GM12878 (cell line): Measurements from ENCODE around the gene PLD4. TPM values are rescaled to one million over a fixed set of nuclear protein-coding genes. Genes with fewer than 3 reads are reported as not detected.

ENCODE experiments used
- ATAC-seq: fragments of 200-7000 bp; cut with Tn5 transposase; 3 replicates; pipeline ENCODE4 v1.9.1; 2020; ENCODE audit warnings: mild to moderate bottlenecking, moderate library complexity
- BruUV-seq: library from RNA; stranded (reverse); fragments of 400-500 nt; replicated peaks from 2 replicates; lab custom pipeline; 2021; lab: Mats Ljungman, UMichigan
- CTCF ChIA-PET: fragments of 300-600 bp; sonication (Branson Sonifier 250); formaldehyde crosslinking; extraction: SDS; loops from one replicate; lab custom pipeline; 2021; ENCODE audit warnings: inconsistent platforms; lab: Yijun Ruan, JAX
- POLR2A ChIA-PET: fragments of 350-600 bp; formaldehyde crosslinking; extraction: SDS; loops from one replicate; lab custom pipeline; 2021; ENCODE audit warnings: inconsistent platforms; lab: Charles Lee
- RAD21 ChIA-PET: fragments of 300-600 bp; sonication (Branson Sonifier 250); formaldehyde crosslinking; loops from one replicate; lab custom pipeline; 2023; ENCODE audit warnings: antibody characterized with exemption; ENCODE audit not compliant: unreplicated experiment; lab: Charles Lee
- SMC1A ChIA-PET: fragments of 300-600 bp; sonication (Branson Sonifier 250); formaldehyde crosslinking; loops from one replicate; lab custom pipeline; 2023; ENCODE audit not compliant: unreplicated experiment, uncharacterized antibody; lab: Charles Lee
- DNase-seq: peaks from one replicate; pipeline ENCODE4 v3.0.0-alpha.2; 2011; ENCODE audit warnings: low read depth, low spot score
- FAIRE-seq: peaks from 3 replicates; lab custom pipeline; 2011; peaks lifted over from hg19 to GRCh38; lab: Jason Lieb, UNC
- H2AFZ ChIP-seq: 2 replicates; pipeline ENCODE4 v1.6.0; 2011; ENCODE audit warnings: low read depth, low read length, control low read depth; ENCODE audit not compliant: control insufficient read depth
- H3K27ac ChIP-seq: 2 replicates; pipeline ENCODE4 v1.5.1; 2011; ENCODE audit warnings: control low read depth; ENCODE audit not compliant: control insufficient read depth, insufficient read depth
- H3K27me3 ChIP-seq, 2 experiments: replicated peaks in 1 of 2; 2 replicates each; pipeline versions ENCODE4 v1.6.0 to v1.6.1; 2011; ENCODE audit warnings: low read length in 1 of 2; ENCODE audit not compliant: control insufficient read depth in 2 of 2, insufficient read depth in 2 of 2
- H3K36me3 ChIP-seq, 2 experiments: 2 replicates each; pipeline ENCODE4 v1.5.1; 2011; ENCODE audit warnings: low read length in 1 of 2; ENCODE audit not compliant: control insufficient read depth in 2 of 2, insufficient read depth in 2 of 2
- H3K4me1 ChIP-seq: 2 replicates; pipeline ENCODE4 v1.6.1; 2011; ENCODE audit warnings: mild to moderate bottlenecking, low read length, moderate library complexity, mixed read lengths; ENCODE audit not compliant: control insufficient read depth, insufficient read depth
- H3K4me2 ChIP-seq: 2 replicates; pipeline ENCODE4 v1.6.0; 2011; ENCODE audit warnings: control low read depth; ENCODE audit not compliant: control insufficient read depth, insufficient read depth
- H3K4me3 ChIP-seq: fragments of 200-600 bp; sonication (generic); 2 replicates; pipeline ENCODE4 v1.5.1; 2016
- H3K79me2 ChIP-seq: 2 replicates; pipeline ENCODE4 v1.6.0; 2011; ENCODE audit warnings: low read length; ENCODE audit not compliant: control insufficient read depth, insufficient read depth
- H3K9ac ChIP-seq: 2 replicates; pipeline ENCODE4 v1.8.0; 2011; ENCODE audit warnings: low read length, control low read depth, mixed read lengths; ENCODE audit not compliant: control insufficient read depth, insufficient read depth
- H3K9me3 ChIP-seq: replicated peaks from 3 replicates; pipeline ENCODE4 v1.5.1; 2011; ENCODE audit warnings: mild to moderate bottlenecking, low read length; ENCODE audit not compliant: control insufficient read depth, insufficient read depth
- H4K20me1 ChIP-seq: 2 replicates; pipeline ENCODE4 v1.6.0; 2011; ENCODE audit not compliant: control insufficient read depth, insufficient read depth
- BCLAF1 ChIP-seq: fragments of 450-650 bp; IDR thresholded peaks from 2 replicates; pipeline ENCODE4 v1.6.1; 2017; ENCODE audit warnings: antibody characterized with exemption, mild to moderate bottlenecking, moderate library complexity
- CREM ChIP-seq: IDR thresholded peaks from 2 replicates; pipeline ENCODE4 v1.6.1; 2014; ENCODE audit warnings: antibody characterized with exemption, low read depth
- IRF5 ChIP-seq: fragments of 450-650 bp; IDR thresholded peaks from 2 replicates; pipeline ENCODE4 v1.6.1; 2017; ENCODE audit warnings: borderline replicate concordance
- KAT2A ChIP-seq: conservative IDR thresholded peaks from 2 replicates; pipeline ENCODE4 v1.6.1; 2011; ENCODE audit warnings: low read depth, low read length; ENCODE audit not compliant: control insufficient read depth
- MYB ChIP-seq: fragments of 150-350 bp; IDR thresholded peaks from 2 replicates; pipeline ENCODE4 v1.6.1; 2014; ENCODE audit warnings: mild to moderate bottlenecking, low read depth, low read length, borderline replicate concordance
- PAX8 ChIP-seq: fragments of 450-650 bp; IDR thresholded peaks from 2 replicates; pipeline ENCODE4 v1.6.1; 2017; ENCODE audit warnings: mild to moderate bottlenecking, moderate library complexity
- SMARCA5 ChIP-seq: fragments of 450-650 bp; IDR thresholded peaks from 2 replicates; pipeline ENCODE4 v1.6.1; 2017; ENCODE audit warnings: mild to moderate bottlenecking
- STAT3 ChIP-seq: IDR thresholded peaks from 2 replicates; pipeline ENCODE4 v1.6.1; 2011; ENCODE audit warnings: low read depth, low read length, improper control_type of control experiment
- ZBTB33 ChIP-seq: fragments of 450-650 bp; IDR thresholded peaks from 2 replicates; pipeline ENCODE4 v1.6.1; 2017; ENCODE audit warnings: mild to moderate bottlenecking
- ZBTB40 ChIP-seq: fragments of 450-650 bp; IDR thresholded peaks from 2 replicates; pipeline ENCODE4 v1.6.1; 2016; ENCODE audit warnings: mild to moderate bottlenecking, moderate library complexity, borderline replicate concordance
- WGBS: methylation state at CpG from one replicate; pipeline ENCODE4 v1.1.6; 2016; ENCODE audit warnings: low lambda C conversion rate; ENCODE audit not compliant: insufficient replicate concordance, insufficient coverage; ENCODE audit errors: missing lambda C conversion rate; 5-methylcytosine and 5-hydroxymethylcytosine counted together
- in situ Hi-C: fragments of 300-500 bp; cut with MboI; formaldehyde crosslinking; loops from 9 replicates; pipeline ENCODE4 v1.14.3; 2018; ENCODE audit warnings: mixed read lengths
- intact Hi-C: fragments of 100-400 bp; cut with micrococcal nuclease; formaldehyde crosslinking; loops from one replicate; pipeline ENCODE4 v1.14.2; 2022; ENCODE audit not compliant: unreplicated experiment
- polyA plus RNA-seq, 11 experiments: library from polyadenylated mRNA; depleted of rRNA in 4 of 11; unstranded in 6 of 11; stranded (reverse) in 5 of 11; fragments of >200 nt; fragmentation: Nextera tagmentation in 4 of 11; fragmentation: Illumina TruSeq in 1 of 11; extraction: Ambion mirVana in 4 of 11; extraction: Trizol in 1 of 11; gene quantifications; 1 replicate in 1 of 11; 2 replicates in 10 of 11; pipeline versions ENCODE4 v1.2.1 to v1.2.3, GENCODE V29; 2011 to 2016; ENCODE audit warnings: inconsistent platforms in 2 of 11, missing spikeins in 2 of 11, low read depth in 1 of 11
- total RNA-seq, 4 experiments: library from RNA; depleted of rRNA in 3 of 4; stranded (reverse); fragments of >200 nt in 3 of 4; fragmentation: Illumina TruSeq in 1 of 4; extraction: Trizol in 1 of 4; gene quantifications; 2 replicates each; pipeline versions ENCODE4 v1.2.1 to v1.2.3, GENCODE V29; 2013 to 2021

Gene PLD4
- total and polyA plus RNA-seq, 10 of the 15 experiments (the other 5 are each of a cell fraction or from before 2014, with no cell fraction given), result 0.20 to 57.7 (median 9.9) TPM

GRCh38 chr14:104937161-104937560 lies 12.5 kb downstream of the PLD4 start (continued):
- TF ChIP-seq BCLAF1 (no peak), ZBTB33 (no peak), IRF5 (no peak)

GRCh38 chr14:104937694-104938365 lies 13.2 kb downstream of the PLD4 start:
- no peaks in the 10 kb centered on the region for H3K36me3 ChIP-seq
- H3K9ac ChIP-seq, result no peak overlapping the region
- TF ChIP-seq PAX8 (no peak), KAT2A (no peak), ZBTB40 (no peak), MYB (no peak), SMARCA5 (no peak), CREM (no peak), STAT3 (no peak)
- TF ChIP-seq, all 136 proteins: peak for 0
- Histone ChIP-seq H3K4me3 (no peak overlapping the region), H3K4me1 (no peaks in the 10 kb centered on the region), H3K27ac (no peak overlapping the region), H3K4me2 (no peak overlapping the region), H3K27me3 (peaks cover 9 to 11% of the 10 kb centered on the region in 2 experiments), H4K20me1 (no peaks in the 10 kb centered on the region; the same call in 1 of the 2 replicates), H3K79me2 (no peaks in the 10 kb centered on the region), H2AFZ (no peak overlapping the region), H3K9me3 (no peaks in the 10 kb centered on the region)
- DNase-seq (no peak), FAIRE-seq (no peak), ATAC-seq (no peak)
- intact Hi-C loops (no loop called here), in situ Hi-C loops (no loop called here)
- ChIA-PET RAD21 (no interaction called here), POLR2A (no interaction called here), SMC1A (no interaction called here), CTCF (interaction anchor here (1.1 kb wide), 1 partner anchor 42 kb away, joined by 5 read pairs; no protein-coding TSS in a partner anchor)
- WGBS, result 41% methylated on average over 11 of the region's 11 CpGs
- no TSS peak for BruUV-seq
